ENCODE measurements around the gene FBN1.
A peak's percentile ranks its signal among the peaks of the same experiment; 100 is the strongest.

FBN1 gene

DNA sequence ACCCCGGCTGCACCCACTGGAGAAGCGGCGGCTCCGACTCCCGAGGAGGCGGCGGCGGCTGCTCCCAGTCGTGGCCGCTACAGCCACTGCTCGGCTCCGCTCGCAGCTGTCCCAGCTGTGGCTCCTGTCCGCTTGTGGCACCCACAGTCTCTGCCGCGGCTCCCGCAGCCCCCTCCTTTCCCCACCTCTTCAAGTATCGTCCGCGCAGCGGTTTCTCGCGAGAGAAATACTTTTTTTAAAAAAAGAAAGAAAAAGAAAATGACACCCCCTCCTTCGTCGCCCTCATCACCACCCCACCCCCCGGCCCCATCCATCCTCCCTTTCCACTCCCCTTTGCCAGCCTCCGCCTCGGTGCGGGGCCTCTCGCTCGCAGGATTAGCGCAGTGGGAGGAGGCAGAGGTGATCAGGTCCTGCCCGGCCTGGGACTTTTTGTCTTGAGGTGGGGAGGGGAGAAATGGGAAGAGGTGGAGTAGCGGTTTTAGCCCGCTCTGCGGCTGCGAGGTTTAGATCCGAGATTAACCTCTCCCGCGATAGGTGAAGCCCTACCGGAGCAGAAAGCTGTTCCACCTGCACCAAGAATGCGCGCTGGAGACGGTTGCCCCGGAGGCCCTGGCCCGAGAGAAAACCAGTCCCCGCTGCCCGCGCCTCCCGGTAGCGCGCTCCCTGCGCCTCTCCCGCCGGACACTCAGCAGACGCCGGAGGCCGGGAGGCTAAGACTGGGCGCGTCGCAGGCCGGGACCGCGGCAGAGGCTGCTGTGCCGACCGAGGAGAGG lies at the start of gene FBN1:
TSS of gene FBN1 (minus strand) at position 152 of the 773 bp plus-strand sequence. CDS start 940 bp downstream, outside the sequence.
- DNase-seq = peak; percentile 86

DNA sequence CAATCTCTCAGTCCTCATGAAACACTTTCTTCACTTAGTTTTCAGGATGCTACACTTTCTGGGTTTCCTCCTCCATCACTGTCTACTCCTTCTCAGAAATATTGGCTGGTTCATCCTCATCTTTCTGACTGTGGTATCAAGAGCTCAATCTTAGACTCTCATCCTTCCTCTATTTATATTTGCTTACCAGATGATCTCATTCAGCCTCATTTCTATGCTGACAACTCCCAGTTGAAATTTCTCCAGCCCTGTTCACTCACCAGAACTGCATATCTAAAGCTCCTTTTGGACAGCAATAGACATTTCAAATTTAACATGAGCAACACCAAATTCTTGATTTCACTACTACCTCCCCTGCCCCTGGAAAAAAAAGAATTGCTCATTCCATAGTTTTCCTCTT lies 48.0 kb upstream of the FBN1 start:
- DNase-seq = no peak

DNA sequence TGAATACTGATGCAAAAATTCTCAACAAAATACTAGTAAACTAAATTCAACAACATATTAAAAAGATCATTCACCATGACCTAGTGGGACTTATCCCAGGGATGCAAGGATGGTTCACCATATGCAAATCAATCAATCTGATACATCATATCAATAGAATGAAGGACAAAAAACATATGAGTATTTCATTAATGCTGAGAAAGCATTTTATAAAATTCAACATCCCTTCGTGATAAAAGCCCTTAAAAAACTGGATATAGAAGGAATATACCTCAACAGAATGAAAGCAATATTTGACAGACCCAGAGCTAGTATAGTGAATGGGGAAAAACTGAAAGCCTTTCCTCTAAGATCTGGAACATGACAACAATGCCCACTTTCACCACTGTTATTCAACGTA lies 43.0 kb upstream of the FBN1 start:
- DNase-seq = no peak

DNA sequence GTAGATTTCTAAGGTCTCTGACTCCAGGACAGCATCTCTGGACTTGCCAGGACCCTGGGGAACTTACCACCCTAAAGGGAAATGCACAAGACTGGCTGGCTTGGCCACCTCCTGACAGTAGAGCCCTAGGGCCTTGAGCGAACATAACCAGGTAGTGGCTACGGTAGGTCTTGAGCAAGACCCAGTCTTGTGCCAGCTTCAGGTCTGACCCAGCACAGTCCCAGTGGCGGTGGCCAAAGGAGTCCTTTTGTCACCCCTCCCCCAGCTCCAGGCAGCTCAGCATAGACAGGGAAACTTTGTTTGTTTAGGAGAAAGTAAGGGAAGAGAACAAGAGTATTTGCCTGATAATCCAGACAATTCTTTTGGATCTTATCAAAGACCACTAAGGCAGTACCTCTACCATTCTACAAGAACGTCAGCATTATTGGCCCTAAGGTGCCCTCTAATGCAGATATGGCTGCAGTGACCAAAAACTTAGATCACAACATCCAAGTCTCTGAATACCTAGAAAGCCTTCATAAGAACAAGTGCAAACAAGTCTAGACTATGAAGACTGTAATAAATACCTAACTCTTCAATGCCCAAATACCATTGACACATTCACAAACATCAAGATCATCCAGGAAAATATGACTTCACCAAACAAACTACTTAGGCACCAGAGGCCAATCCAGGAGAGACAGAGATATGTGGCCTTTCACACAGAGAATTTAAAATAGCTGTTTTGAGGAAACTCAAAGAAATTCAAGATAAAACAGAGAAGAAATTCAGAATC lies 38.7 kb upstream of the FBN1 start:
- DNase-seq = no peak

DNA sequence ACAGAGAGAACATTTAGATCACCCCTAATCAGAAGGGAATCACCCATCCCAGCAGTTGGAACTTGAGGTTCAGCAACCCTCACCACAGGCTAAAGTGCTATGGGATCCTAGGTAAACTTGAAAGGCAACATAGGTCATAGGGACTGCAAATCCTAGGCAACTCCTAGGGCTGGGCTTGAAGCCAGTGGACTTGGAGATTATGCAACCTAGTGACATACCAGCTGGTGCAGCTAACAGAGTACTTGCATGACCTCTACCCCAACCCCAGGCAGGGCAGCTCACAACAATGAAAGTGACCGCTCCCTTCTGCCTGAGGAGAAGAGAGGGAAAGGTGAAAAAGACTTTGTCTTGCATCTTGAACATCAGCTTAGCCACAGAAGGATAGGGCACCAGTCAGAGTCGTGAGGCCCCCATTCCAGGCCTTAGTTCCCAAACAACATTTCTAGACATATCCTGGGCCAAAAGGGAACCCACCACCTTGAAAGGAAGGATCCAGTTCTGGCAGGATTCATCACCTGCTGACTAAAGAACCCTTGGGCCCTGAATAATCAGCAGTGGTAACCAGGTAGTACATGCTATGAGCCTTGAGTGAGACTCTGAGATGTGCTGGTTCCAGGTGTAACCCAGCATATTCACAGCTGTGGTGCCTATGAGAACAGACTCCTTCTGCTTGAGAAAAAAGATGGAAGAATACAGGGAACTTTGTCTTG lies 37.6 kb upstream of the FBN1 start:
- DNase-seq = no peak

DNA sequence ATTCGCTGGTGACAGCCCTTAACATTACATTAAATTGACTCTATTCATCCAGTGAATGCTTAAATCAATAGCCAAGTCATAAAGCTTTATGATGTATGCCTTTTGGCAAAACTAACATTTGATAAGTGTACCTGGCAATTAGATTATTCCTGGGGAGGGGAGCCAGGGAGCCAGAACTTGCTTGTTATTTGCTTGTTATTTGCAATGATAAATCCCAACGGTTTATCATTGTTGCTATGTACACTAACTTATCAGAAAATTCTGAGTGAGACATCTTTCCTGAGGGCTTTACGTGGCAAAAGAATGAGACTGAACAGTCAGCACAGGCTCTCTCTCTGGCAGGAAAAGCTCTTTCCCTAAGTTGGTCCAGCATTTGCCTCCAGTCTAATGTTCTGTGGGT lies 35.8 kb upstream of the FBN1 start:
- DNase-seq = no peak

DNA sequence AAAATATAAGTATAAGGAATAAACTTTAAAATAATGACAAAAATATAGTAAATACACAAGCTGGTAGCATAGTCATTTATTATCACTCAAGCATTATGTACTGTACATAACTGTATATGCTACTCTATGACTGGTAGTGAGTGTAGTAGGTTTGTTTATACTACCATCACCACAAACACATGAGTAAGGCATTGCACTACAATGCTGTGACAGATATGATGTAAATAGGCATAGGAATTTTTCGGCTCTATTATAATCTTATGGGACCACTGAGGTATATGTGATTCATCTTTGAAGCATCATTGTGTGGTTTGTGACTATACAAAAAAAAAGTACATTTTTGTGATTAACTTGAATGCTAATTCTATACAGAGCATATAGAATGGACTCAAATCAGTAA lies 35.3 kb upstream of the FBN1 start:
- DNase-seq = no peak

DNA sequence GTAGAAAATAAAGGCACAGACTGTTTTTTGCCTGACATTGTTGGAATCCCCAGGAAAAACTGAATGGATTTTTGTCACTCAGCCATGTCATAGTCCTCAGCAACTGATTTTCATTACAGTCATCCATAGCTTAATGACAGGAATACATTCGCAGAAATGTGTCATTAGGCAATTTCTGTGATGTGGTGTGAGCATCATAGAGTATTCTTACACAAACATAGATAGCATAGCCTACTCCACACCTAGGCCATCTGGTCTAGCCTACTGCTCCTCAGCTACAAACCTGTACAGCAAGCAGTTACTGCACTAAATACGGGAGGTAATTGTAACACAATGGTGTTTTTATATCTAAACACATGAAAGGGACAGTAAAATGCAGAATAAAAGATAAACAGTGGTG lies 34.4 kb upstream of the FBN1 start:
- DNase-seq = no peak

DNA sequence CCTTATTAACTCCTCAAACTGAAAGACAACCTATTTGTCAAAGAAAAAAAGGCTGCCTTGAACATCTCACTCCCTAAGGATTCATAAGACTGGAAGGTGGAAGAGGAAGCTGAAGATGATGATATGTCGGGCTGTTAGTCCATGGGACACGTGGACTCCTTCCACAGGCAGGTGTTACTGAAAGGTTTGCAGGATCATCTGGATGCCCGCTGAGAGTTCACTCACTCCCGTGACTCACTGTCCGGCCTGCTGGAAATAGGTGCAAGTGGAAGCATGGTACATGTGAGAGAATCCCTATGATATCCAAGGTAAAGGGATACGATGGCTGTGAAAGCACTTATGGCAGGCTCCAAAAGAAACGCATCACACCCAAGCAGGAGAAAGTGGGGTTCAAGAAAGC lies 33.3 kb upstream of the FBN1 start:
- no peak for DNase-seq

DNA sequence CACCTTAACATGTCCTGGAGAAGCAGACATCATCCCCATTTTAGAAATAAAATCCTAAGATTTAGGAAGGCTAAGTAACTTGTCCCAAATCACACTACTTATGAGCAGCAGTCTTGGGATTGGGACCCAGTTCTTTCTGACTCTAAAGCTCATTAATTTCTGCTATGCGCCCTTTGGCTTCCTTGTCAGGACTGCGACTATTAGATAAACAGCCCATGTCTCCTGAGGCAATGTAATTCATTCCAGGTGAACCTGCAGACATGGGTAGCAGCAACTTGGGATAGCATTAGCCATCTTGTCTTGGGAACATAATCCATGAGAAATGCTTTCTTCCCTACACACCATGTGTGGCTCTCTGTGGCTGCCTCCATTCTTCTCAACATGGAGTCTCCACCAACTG lies 32.3 kb upstream of the FBN1 start:
- no peak for DNase-seq

DNA sequence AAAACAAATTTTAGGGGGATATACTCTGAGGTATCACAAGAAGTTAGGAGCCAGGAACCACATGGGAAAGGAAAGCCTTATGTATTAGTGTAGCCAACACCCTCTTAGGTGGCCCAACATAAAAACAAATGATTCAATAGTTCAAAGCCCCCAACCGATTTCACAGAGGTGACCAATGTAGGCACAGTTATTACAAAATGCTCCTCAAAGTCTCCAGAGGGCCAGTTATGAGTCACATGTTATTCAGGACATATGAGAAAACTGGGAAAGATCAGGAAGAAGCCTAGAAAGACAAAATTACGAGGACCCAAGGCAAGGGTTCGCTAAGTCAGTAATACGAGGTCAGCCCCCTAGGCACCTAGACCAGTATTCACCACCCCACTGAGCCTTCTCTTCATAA lies 29.9 kb upstream of the FBN1 start:
- DNase-seq = no peak

DNA sequence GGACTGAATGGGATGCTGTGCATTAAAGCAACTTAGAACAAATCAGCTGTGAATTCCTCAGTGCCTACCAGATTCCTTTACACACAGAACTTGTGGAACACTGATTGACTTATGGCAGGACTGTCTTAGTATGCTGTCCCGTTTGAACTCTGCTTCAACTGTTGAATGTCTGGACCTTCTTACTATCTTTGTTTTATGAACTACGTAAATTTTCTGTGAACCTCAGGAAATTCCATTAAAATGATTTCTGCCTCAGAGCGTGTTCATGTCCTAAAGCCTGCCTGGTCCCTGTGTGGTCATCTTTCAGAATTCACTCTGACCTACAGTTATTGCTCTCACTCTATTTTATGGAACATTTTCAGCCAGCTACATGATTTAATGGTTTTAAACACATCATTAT lies 29.4 kb upstream of the FBN1 start:
- no peak for DNase-seq

DNA sequence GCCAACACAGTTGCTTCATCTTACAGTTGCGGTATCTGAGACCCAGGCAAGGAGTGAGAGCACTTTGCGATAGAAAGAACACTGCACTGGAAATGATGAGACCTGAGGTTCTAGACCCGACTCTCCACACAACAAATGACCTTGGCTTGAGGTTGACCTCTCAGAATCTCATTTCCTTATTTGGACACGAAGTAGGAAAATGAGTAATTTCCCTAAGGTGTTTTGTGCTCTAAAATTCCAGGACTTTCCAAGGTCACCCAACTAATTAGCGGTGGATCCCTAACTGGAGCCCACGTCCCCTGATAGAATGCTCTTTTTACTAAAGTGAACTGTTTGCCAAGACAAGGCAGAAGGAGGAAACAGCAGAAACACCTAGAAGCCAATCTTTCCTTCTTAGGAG lies 26.7 kb upstream of the FBN1 start:
- no peak for DNase-seq

DNA sequence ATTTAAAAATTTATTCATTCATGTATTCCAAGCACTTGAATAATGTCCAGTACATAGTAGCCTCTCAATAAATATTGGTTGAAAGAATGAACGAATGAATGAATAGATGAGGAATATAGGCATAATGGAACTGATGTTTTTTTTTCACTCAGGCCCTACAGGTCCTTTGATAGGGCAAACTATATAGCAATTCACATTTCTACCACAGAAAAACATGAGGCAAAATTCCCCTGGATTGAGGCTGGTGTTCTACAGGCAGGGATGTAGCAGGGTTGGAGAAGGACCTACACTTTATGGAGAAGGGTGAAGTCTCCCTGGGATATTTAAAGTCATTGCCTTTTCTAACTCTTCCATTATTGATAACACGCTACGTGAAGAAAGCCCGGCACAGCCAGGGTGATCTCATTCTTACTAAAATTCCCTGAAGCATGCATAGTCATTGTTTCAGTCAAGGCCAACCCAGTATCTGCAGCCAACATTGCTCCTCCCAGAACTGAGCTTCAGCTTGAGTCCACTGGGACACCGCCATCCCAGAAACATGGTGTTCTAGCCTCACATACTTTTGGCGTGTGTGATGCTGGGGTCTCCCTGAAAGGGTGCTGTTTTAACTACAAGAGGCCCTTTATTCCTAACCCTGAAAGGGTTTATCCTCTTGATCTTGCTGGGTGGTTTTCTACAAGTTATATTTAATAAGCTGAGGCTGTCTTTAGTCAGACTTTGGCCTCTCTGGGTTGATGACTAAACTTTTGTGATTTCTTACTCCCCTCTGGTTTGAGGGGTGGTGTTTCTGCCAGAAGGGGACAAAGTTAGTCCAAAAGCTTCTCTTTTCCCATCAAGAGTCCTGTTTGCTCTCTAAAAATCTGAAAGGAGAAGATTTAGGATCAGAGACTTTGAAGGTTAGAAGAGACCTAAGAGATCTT lies 25.9 kb upstream of the FBN1 start:
- no peak for DNase-seq

DNA sequence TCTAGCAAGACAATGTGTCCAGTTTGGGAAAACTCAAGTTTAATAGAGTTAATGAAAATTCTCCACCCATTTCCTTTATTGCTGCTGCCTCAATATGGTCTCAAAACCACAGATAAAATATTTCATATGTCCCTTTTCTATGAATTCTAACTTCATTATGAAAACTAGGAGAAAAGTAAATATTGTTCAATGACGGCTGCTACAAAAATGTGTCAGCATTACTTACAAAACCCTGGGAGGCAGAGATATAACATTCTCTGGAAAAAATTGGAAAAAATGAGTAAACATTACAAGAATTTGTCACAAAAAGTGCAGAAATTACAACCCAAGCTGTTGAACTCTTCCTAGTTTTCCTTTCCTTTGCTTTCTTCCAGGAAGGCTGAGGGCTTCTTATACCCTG lies 22.2 kb upstream of the FBN1 start:
- DNase-seq = no peak

DNA sequence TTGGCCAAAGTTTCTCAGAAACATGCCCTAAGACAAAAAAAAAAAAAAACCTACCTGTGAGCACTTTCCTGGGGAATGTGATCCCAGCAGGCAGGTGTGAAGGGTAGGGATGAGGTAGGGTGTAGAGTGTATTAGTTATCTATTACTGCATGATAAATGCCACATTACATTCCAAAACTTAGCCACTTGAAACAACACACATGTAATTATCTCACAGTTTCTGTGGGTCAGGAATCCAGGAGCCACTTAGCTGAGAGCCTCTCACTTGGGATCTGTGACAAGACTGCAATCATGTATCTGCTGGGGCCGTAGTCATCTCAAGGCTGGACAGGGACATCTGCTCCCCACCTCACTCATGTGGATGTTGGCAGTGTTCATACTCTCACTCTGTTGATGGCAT lies 18.9 kb upstream of the FBN1 start:
- no peak for DNase-seq

DNA sequence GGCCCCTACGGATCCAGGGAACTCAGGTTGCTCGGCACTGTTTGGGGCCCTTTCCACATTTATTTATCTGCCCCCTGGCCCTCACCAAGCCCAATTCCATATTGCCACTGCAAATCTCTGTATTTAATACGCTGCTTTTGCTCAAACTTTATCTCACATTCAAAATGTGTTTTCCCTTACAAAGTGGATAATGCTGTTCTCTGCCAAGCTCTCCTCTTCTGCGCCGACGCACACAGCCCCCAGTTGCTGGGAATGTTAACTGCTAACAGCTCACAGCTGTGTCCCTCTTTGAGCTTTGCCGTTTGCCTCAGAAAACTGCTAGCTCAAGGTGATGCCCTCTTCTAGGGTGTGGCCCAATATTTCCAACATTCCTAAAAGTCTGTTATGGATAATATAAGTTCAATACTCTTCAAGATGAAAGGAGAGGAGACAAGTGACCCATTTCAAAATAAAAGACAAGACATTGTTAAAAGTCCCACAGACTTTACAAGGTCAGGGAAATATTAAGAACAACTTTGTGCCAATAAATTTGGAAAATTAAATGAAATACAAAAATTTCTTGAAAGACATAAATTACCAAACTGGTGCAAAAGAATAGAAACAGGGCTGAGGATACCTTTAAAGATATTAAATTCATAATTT lies 12.6 kb upstream of the FBN1 start:
- no peak for DNase-seq

DNA sequence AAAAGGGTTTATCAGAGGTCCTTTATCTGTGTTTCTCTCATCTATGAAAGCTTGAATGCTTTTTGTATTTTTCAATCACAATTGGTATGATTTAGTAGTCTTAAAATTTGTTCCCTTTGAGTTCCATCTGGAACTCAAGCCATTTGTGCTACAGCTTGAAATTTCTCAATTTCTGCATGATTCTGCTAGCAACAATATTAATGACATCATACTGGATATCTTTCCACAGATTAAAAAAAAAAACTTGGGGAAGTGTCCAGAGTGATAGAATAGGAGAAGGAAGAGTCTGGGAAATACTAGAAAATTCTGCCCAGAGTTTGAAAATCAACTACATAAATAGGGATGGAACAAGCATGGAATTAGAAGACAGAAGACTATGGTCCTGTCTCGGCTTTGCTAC lies 9.3 kb upstream of the FBN1 start:
- DNase-seq = no peak

DNA sequence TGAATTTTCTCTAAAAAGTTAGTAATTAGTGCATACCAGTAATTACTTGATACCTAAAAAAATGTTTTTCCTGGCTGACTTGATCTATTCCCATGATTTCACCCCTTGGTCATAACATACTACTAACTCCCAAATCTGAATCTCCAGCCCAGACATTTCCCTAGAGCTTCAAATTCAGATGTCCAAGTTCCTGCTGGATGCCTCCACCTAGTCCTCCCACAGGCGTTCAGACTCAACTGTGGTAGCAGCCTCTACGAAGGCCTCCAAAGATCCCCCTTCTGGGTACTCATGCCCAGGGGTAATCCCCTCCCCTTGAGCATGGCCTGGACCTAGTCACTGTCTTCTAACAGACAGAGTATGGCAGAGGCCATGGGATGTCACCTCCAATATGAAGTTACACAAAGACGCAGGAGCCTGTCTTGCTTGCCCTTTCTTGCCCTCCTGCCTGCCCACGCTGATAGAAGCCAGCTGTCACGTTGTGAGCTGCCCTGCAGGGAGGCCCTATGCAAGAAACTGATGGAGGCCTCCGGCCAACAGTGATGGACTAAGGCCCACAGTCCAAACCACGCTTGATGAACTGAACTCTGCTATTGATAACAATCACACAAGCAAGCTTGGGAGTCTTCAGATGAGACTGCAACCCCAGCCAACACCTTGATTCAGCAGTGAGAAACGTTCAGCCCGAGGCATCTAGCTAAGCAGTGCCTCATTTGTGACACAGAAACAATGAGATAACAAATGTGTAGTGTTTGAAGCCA lies 8.6 kb upstream of the FBN1 start:
- no peak for DNase-seq

DNA sequence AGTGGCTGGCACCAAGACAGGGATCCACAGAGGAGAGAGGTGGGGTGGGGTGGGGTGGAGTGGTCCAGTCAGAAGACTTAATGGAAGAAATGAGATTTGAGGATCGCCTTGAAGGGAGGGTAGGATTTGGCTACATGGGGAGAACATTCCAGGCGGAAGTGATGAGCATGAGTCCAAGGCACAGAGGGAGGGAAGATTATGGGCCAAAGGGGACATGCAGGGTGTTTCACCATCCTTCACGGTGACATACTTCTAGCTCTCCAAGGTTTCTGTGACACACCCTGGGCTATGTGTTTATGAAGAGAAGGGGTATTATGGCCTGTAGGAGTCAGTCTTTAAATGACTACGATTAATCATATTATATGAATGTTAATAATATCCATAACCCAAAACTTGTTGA lies 7.7 kb upstream of the FBN1 start:
- DNase-seq = no peak

DNA sequence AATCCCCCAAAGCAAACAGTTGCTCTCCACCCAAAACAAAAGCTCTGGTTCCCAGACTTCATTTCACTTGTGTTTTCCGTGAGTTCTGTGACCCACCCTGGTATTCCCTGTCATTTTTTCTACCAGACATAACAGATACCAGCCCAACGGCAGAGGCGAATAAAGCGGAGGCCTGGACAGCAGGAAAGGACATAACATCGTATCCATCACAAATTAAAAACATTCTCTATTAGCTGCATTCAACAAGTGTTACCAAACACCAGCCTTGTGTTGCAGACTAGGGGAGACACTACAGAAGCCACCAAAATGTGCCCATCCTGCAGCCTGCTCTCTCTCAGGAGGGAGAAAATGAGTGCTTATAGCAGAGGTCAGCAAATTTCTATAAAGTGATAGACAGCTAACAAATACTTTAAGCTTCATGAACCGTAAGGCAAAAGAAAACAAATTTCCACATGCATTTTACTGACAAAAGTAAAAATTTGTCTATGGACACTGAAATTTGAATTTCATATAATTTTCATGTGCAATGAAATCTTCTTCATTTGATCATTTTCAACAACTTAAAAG lies 7.1 kb upstream of the FBN1 start:
- DNase-seq = no peak
